ENCODE data around the gene FUCA1. TPM values are rescaled to one million over a fixed set of nuclear protein-coding genes. Genes with fewer than 3 reads are reported as not detected.

Gene FUCA1
- 10 to 100 TPM; 10.1 to 32.2 (median 17.5) TPM for total RNA-seq

GRCh38 chr1:23867895-23868556 lies at the start of gene FUCA1:
Gene FUCA1, minus strand, starts transcription at chr1:23868290. Its CDS starts 4 bp downstream, at chr1:23868286.
- WGBS, 2 donors = 0% methylated on average over 4 to 12 of the region's 71 CpGs
- intact Hi-C loops (cut with DNase I) = loop anchor here (10.0 kb wide), 1 partner anchor 63 kb away; the partner anchor contains the start of gene GALE
- TF ChIP-seq CTCF (IDR thresholded peaks at IDR 0.05) (peak; percentile 94 to 98 (median 96)), POLR2A (IDR thresholded peaks at IDR 0.05) (peak in 3 of 4 donors; percentile 22 to 68 (median 59))

DNA sequence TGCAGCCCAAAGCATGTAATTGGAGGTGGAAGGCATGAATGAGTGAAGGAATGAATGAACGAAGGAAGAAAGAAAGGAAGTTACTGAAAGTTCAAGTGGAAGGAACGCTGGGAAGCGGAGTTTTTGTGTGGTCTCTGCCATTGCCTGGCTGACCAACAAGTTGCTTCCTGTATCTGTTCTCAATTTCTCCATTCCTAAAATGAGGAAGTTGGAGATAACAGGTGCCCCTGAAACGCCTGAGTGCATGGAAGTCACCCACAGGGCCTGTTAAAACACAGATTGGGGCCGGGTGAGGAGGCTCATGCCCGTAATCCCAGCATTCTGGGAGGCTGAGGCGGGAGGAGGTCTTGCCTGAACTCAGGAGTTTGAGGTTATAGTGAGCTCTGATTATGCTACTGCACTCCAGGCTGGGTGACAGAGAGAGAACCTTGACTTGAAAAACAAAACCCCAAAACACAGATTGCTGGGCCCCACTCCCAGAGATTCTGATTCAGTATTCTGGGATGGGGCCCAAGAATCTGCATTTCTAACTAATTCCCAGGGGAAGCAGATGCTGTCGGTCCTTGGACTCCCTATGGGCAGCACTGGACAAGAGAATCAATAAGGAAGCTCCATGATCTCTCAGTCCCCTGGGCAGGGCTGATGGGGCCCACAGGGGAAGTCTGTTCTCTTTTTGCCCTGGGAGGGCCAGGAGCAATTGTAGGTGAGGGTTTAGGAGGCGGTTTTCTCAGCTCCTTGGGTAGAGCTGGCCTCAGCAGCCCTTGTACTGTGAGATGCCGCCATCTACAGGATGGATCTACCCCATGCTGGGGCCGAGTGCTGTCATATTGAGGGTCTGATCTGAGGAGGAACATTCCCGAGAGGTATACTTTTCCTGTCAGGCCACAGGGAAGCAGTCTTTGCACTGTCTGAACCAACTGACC lies 48.4 kb upstream of the FUCA1 start:
- peaks cover 0 to 18% (median 3%) of the 10 kb centered on the region in 3 donors for H3K4me1 ChIP-seq
- no peaks in the 10 kb centered on the region for H3K9me3 ChIP-seq
- no peaks in the 10 kb centered on the region for H3K27me3 ChIP-seq
- 45 to 48% methylated on average over 10 to 11 of the region's 12 CpGs for WGBS, 2 donors
- intact Hi-C loops (cut with DNase I) = no loop called here
- TF ChIP-seq POLR2A (IDR thresholded peaks at IDR 0.05) (no peak), CTCF (IDR thresholded peaks at IDR 0.05) (peak in 5 of 6 experiments; percentile 34 to 50 (median 44))
- DNase-seq = no peak
- no peak overlapping the region for H3K4me3 ChIP-seq
- no peaks in the 10 kb centered on the region for H3K36me3 ChIP-seq
- no peak overlapping the region for H3K27ac ChIP-seq

More at GRCh38 chr1:23867895-23868556, at the start of gene FUCA1:
- DNase-seq = peak; percentile 65
- peaks cover 0 to 25% (median 3%) of the 10 kb centered on the region in 3 donors for H3K36me3 ChIP-seq
- peak within 1 kb of the TSS; percentile 79 to 83 (median 82) for H3K27ac ChIP-seq
- no peaks in the 10 kb centered on the region for H3K9me3 ChIP-seq
- peak within 1 kb of the TSS; percentile 73 to 89 (median 82) for H3K4me3 ChIP-seq
- H3K4me1 ChIP-seq = peaks cover 11 to 35% (median 14%) of the 10 kb centered on the region in 3 donors
- H3K27me3 ChIP-seq = no peaks in the 10 kb centered on the region

GRCh38 chr1:23915466-23915865 lies 47.4 kb upstream of the FUCA1 start:
- TF ChIP-seq POLR2A (IDR thresholded peaks at IDR 0.05) = no peak
- TF ChIP-seq CTCF (IDR thresholded peaks at IDR 0.05) = no peak
- intact Hi-C loops (cut with DNase I) = no loop called here
- 92 to 97% methylated on average over 5 of the region's 5 CpGs for WGBS, 2 donors

DNA sequence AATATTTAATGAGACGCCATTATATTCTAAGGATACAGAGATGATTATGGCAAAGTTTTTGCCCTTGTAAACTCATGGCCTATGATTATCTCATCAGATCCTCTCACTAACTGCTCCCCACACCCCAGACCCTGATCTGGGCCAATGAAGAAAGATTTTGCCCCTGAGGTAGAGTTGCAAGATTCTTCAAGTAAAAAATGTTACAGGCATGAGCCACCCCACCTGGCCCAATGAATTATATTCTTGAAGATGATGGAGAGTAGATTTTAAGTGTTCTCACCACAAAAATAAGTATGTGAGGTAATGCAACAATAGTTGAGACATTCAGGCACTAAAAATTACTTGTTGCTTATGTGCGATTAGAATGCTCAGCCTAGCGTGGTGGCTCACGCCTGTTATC lies 46.8 kb upstream of the FUCA1 start:
- no peak for DNase-seq
- intact Hi-C loops (cut with DNase I) = no loop called here
- peaks cover 0 to 8% (median 1%) of the 10 kb centered on the region in 3 donors for H3K4me1 ChIP-seq
- 85 to 96% methylated on average over 4 of the region's 4 CpGs for WGBS, 2 donors
- no peak overlapping the region for H3K27ac ChIP-seq
- no peak overlapping the region for H3K4me3 ChIP-seq
- no peaks in the 10 kb centered on the region for H3K9me3 ChIP-seq
- peaks cover 0 to 4% (median 0%) of the 10 kb centered on the region in 4 donors for H3K27me3 ChIP-seq
- TF ChIP-seq POLR2A (IDR thresholded peaks at IDR 0.05) = no peak
- TF ChIP-seq CTCF (IDR thresholded peaks at IDR 0.05) = no peak
- H3K36me3 ChIP-seq = no peaks in the 10 kb centered on the region

More at GRCh38 chr1:23915466-23915865, 47.4 kb upstream of the FUCA1 start:
- H3K9me3 ChIP-seq = no peaks in the 10 kb centered on the region
- DNase-seq = no peak
- no peak overlapping the region for H3K4me3 ChIP-seq
- H3K27ac ChIP-seq = no peak overlapping the region
- H3K36me3 ChIP-seq = no peaks in the 10 kb centered on the region
- peaks cover 0 to 4% (median 0%) of the 10 kb centered on the region in 4 donors for H3K27me3 ChIP-seq
- peaks cover 0 to 13% (median 3%) of the 10 kb centered on the region in 3 donors for H3K4me1 ChIP-seq
